Hypothalamus (tissue), 51 donors: ENCODE results near the gene SLC46A3.
"Not testable (repeated sequence)": the region's sequence is repeated elsewhere in the genome, so short reads cannot be mapped to it uniquely, and the experiment has no call there.

Source experiments
- DNase-seq, 51 donors: peaks; one replicate each; lab custom pipeline; 2025; lab: John Stamatoyannopoulos, UW

Gene SLC46A3

DNA sequence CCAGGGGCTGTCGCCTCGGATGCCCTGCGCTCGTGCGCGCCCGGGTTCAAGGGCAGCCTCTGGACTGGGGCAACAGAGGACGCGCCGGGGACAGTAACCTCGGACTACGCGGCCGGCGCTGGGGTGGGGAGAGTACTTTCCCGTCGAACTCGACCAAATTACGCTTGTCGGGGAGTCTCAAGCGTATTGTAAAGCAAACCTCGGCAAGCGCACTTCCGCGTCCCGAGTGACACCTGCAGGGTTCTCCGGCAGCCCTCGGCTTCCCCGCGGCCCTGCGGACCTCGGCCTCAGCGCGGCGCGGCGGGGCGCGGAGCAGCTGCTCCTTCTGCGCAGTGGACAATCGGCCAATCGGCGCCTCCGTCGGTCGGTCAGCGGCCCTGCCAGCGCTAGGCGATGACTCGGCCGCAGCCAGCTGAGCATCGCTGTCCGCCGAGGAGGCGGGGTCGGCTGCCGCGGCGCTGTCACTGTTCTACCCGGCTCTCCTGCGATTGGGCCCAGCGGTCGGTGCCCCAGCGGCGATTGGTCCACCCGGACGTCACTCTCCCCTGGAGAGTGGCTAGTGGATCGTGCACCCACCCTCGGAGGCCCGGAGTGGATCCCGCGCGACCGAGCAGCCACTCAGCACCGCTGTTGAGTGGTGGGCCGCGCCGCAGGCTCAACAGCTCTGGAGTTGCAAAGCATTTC lies at the start of gene SLC46A3:
TSS of gene SLC46A3 (minus strand) at position 428 of the 684 bp plus-strand sequence. CDS start 972 bp downstream, outside the sequence.
- peak; percentile 83 to 99 (median 97) for DNase-seq

DNA sequence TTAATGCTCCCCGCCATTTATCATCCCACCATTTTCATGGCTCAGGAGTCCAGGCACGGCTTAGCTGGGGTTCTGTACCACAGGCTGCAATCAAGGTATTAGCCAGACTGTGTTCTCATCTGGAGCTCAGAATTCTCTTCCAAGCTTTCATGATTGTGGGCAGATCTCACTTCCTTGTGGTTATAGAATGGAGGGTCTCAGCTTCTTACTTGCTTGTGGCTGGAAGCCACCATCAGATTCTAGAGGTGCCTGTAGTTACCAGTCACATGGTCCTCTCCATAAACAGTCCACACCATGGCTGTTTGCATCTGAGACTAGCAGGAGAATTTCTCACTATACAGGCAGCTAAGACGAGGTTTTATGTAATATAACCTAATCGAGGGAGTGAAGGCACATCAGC lies 45.1 kb upstream of the SLC46A3 start:
- DNase-seq: no peak

DNA sequence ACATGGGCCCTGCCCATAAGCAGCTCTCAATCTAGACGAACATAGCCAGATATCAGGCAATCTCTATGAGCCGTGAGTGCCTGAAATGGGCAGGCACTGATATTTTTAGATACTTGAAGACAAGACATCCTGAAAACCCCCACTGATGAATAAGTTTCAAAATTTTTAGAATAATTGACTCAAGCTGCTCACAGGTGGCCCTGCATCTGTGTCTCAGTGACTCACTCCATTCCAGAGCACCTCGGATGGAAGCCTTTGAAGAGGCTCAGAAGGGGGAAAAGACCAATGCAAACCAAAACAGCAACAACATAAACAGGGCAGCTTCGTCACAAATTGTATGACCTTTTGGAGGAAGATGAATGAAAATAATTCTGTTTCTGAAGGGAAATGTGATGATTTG lies 42.8 kb upstream of the SLC46A3 start:
- DNase-seq: no peak

GRCh38 chr13:28755546-28755870 lies 36.7 kb upstream of the SLC46A3 start:
- DNase-seq: no peak

DNA sequence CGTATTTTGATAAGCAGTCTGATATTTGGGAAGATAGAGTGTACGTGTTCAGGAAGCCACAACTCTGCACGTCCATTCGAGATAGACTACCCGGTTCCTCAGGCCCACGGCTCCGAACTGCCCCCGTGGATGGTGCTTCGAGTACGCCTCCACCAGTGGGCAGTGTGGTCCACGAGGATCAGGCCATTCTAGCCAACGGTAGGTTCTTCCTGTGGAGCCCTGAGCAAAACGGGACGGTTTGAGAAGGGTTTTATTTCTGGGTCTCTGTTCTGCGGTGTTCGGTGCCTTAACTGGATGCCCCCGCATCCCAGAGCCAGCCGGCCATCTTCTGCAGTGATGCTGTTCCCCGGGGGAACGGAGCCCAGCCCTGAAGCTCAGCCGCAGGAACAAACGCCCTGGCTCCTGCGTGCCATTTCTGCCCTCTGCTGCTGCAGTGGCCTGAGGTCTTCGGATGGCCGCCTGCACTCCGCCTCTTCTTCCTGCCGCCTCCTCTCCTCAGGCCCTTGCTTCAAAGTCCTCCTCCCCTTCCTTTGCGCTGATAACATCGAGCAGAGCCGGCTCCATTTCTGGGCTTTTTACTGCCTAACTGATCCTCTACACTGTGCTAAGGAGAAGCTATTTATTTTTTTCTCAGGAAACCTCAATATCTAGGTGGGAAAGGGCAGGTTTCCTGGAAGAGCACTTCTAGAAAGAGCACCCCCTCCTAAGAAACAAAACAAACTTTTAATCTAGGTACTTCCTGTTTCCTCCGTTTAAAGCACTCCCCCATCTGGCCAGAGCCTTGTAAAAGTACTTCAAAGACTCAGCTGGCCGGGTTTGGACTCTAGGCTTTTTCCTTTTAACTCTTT lies 36.2 kb upstream of the SLC46A3 start:
- DNase-seq: no peak

DNA sequence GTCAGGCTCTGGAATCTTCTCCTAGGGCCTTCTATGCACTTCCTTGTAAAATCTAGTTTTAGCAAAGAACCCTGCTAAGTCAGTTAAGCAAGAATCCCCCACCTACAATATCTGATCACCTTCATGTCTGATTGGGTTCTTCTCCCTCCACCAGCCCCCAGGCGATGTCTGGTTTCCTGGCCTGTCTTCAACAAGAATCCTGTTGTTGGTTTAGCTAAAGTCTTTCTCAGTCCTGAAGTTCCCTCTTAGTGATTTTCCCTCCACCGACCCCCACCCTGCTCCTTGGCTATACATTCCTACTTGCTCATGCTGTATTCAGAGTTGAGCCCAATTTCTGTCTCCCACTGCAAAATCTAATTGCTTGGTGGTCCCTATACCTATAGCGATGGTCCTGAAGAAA lies 35.2 kb upstream of the SLC46A3 start:
- DNase-seq: no peak

GRCh38 chr13:28753208-28753892 lies 34.6 kb upstream of the SLC46A3 start:
- no peak for DNase-seq

GRCh38 chr13:28751175-28751960 lies 32.6 kb upstream of the SLC46A3 start:
- no peak for DNase-seq

- no peak for DNase-seq
Observed at GRCh38 chr13:28750187-28751045, 31.6 kb upstream of the SLC46A3 start.

DNA sequence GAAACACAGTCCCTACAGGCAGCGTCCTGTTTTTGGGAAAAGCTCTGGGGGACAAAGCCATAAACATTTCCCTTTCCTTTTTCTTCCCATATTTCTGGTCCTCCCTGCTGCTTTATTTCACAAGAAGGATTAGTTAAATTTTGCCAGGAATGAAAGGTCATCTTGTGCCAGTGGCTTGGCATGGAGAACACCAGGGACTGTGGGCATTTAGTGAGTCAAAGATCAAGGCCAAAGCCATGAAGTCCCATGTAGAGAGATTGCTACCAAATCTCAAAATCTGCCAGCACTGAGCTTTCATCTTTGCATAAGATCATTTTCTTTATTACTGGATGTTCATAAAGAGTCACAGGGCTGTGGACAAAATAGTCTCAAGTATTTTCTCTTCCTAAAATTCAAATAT lies 29.1 kb upstream of the SLC46A3 start:
- DNase-seq: no peak

- no peak for DNase-seq
Observed at GRCh38 chr13:28746287-28746612, 27.5 kb upstream of the SLC46A3 start.

DNA sequence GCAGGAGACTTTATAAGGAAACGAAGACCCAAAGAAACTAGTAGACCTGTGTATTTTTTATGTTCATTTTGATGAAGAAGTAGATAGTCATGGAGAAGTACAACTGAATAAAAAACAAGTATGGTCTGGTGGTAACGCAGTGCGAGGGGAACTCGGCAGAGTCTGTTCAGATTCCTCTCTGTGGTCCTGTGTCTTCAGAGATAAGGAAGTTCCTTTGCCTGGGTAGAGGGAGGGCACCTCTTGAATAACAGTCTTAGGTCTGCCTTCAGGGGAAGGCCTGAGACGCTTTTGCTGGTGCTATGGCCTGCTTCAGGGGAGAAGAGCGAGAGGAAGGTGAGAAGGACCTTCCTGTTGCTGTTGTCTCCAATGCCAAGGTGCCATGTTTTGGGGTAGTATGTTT lies 25.9 kb upstream of the SLC46A3 start:
- DNase-seq: no peak

- no peak for DNase-seq
Observed at GRCh38 chr13:28744091-28744536, 25.3 kb upstream of the SLC46A3 start.

DNA sequence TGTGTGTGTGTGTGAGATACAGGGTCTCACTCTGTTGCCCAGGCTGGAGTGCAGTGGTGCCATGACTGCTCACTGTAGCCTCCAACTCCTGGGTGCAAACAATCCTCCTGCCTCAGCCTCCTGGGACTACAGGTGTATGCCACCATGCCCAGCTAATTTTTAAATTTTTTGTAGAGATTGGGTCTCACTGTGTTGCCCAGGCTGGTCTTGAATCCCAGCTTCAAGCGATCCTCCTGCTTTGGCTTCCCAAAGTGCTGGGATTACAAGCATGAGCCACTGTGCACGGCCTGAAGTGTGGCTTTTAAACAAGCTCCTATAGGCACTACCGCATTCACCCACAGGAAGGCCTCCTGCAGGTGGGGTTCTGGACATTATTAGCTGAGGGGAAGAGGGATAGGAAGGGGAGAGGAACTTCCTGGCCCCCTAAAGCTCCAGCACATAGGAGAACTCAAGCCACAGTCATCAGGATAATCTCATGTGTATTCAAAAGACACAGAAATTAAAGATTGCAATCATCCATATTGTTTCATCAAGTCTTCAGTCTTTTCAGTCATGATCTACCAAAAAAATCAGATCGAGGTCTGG lies 24.8 kb upstream of the SLC46A3 start:
- no peak for DNase-seq

GRCh38 chr13:28743020-28743419 lies 24.2 kb upstream of the SLC46A3 start:
- no peak for DNase-seq

- not testable (repeated sequence) for DNase-seq
Observed at GRCh38 chr13:28742445-28742844, 23.7 kb upstream of the SLC46A3 start.

DNA sequence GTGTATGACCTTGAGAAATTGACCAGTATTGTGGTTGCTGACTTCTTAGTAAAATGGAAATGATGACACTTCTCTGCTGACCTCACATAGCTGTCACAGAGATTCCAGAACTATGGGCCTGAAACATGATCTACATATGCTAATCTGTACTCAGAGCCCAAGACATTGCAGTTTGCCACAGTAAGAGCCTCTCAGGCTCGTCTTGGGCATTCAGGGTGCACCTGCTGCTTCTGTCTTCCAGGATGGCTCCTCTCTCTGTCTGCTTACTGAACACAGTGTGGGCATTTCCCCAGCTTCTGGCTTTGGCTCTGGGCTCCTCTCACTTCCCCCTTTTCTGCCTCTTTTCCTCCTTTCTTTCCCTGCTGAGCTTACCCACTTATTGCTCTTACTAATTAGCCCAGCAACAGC lies 22.3 kb upstream of the SLC46A3 start:
- peak in 1 of 51 donors; percentile 7 for DNase-seq

- no peak for DNase-seq
Observed at GRCh38 chr13:28739376-28739775, 20.6 kb upstream of the SLC46A3 start.

DNA sequence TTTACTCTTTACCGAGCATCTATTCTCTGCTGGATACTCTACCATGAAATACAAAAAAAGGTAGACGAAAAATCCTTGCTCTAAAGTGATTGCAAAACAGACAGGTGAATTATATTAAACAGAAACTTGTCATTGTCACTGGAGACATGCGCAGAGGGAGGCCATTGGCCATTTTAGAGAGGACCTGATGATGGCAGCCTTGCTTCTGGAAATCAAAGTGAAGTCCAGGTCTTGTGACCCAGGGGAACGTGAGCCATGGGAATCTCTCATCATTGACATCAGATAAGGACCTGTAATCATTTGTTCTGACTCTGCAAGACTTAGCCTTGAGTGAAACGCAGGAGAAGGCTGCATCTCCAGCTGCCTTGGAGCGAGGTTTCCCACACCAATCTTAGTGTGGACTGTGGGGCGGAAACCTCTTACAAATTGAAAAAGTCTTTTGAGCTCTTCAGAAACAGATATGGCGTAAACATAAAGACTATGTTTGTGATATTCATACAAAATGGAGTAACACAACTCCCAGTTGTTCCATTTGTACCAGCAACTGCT lies 16.8 kb upstream of the SLC46A3 start:
- DNase-seq: no peak
